AG09319 (cell line): ENCODE measurements around the gene LYPD3.

Experiments used
- DNase-seq: peaks from one replicate; pipeline ENCODE4 v3.0.0-alpha.2; 2010; ENCODE audit warnings: low read depth; ENCODE audit errors: extremely low read depth
- TF ChIP-seq, protein P1 (sequence below): IDR thresholded peaks from 2 replicates; pipeline ENCODE4 v1.5.1; 2011; ENCODE audit warnings: low read depth, mild to moderate bottlenecking, inconsistent platforms, low read length, moderate library complexity

The LYPD3 gene

GRCh38 chr19:43420954-43421353, 44.5 kb downstream of the LYPD3 start:
- TF ChIP-seq, protein P1, sequence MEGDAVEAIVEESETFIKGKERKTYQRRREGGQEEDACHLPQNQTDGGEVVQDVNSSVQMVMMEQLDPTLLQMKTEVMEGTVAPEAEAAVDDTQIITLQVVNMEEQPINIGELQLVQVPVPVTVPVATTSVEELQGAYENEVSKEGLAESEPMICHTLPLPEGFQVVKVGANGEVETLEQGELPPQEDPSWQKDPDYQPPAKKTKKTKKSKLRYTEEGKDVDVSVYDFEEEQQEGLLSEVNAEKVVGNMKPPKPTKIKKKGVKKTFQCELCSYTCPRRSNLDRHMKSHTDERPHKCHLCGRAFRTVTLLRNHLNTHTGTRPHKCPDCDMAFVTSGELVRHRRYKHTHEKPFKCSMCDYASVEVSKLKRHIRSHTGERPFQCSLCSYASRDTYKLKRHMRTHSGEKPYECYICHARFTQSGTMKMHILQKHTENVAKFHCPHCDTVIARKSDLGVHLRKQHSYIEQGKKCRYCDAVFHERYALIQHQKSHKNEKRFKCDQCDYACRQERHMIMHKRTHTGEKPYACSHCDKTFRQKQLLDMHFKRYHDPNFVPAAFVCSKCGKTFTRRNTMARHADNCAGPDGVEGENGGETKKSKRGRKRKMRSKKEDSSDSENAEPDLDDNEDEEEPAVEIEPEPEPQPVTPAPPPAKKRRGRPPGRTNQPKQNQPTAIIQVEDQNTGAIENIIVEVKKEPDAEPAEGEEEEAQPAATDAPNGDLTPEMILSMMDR = no peak
- no peak for DNase-seq

- TF ChIP-seq, protein P1 = no peak
- no peak for DNase-seq
Measured at GRCh38 chr19:43416951-43417623, 48.3 kb downstream of the LYPD3 start.

- TF ChIP-seq, protein P1 = no peak
- no peak for DNase-seq
Measured at GRCh38 chr19:43414554-43414953, 50.9 kb downstream of the LYPD3 start, which contains the start of gene TEX101. TSS of gene TEX101 (plus strand) at chr19:43414890. CDS start at chr19:43415920, 1,030 bp downstream.

DNA sequence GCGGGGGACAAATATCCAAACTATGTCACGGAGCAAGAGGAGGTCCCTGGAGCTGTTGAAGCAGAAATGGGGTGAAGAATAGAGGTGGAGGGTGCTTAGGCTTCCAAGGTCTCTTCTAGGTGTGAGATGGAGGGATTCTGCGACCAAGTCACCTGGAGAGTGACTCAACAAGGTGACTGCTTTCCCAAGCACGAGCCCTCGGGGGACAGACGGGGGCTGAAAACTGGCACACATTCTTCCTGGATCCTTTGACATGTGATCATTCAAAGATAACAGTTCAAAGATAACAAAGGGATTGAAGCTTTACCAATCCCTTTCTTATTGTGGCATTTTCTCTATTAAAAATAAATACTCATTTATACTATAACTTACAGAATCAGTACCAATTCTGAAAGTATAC, 53.0 kb downstream of the LYPD3 start:
- DNase-seq = no peak
- TF ChIP-seq, protein P1 = no peak
